ENCODE measurements around the gene IGFBP1.

- TF ChIP-seq CTCF (IDR thresholded peaks at IDR 0.05) (no peak), POLR2A (IDR thresholded peaks at IDR 0.05) (no peak), EP300 (IDR thresholded peaks at IDR 0.05) (no peak), POLR2AphosphoS5 (IDR thresholded peaks at IDR 0.05) (no peak)
Observed at GRCh38 chr7:45888993-45889366, 692 bp downstream of the IGFBP1 start.
